OCI-LY7 (cell line): ENCODE results near the gene CNR2.

Experiments used
- CTCF ChIP-seq: fragments of 200-600 bp; sonication (generic); conservative IDR thresholded peaks from 2 replicates; pipeline ENCODE4 v1.5.1; 2014; ENCODE audit warnings: mild to moderate bottlenecking, antibody characterized with exemption, low read length, moderate library complexity, mixed read lengths
- EZH2phosphoT487 ChIP-seq: fragments of 200-600 bp; sonication (generic); IDR thresholded peaks from 2 replicates; pipeline ENCODE4 v1.6.1; 2018; ENCODE audit warnings: low read depth, borderline replicate concordance, mild to moderate bottlenecking, mixed run types, antibody characterized with exemption, low read length, moderate library complexity, mixed read lengths

- TF ChIP-seq EZH2phosphoT487 = no peak
- no peak for TF ChIP-seq CTCF
Measured at GRCh38 chr1:23922321-23922943, 9.3 kb upstream of the CNR2 start.
